ENCODE measurements around the gene FMNL2.

The FMNL2 gene

DNA sequence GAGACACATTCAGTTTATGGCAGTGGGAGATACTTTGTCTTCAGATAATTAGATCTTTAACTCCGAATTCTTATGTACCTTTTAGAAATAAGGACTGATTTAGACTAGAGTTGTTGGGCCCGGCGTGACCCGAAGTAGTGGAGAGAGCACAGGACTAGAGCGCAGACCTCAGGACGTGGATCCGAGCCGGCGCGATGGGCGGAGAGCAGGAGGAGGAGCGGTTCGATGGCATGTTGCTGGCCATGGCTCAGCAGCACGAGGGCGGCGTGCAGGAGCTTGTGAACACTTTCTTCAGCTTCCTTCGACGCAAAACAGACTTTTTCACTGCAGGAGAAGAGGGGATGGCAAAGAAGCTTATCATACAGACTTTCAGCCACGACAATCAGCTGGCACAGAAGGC, 54.5 kb downstream of the FMNL2 start:
- H3K4me3 ChIP-seq (ENCODE audit: control insufficient read depth, low read depth, low read length): no peak overlapping the region
- TF ChIP-seq CTCF (conservative IDR thresholded peaks at IDR 0.05; ENCODE audit: control insufficient read depth, insufficient read depth, low read depth, low read length): no peak
- DNase-seq (ENCODE audit: low read depth): no peak

DNA sequence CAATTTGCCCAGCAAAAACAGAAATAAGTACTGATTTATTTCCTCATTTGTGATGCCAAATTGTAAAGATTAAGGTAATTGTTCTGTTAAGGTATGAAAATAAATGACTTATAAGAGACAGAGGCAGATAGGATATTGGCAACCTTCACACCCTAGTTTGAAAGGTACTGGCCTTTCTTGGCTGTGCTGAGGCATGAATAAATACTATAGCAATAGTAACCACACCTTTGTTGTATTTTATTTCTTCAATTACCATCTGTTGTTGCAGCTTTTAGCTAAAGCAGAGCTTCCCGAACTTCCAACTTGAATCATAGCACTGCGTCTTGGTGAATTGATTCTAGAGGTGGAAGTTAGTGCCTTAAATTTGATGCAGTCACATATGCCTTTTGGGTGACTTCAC, 55.9 kb downstream of the FMNL2 start:
- no peak overlapping the region for H3K4me3 ChIP-seq (ENCODE audit: control insufficient read depth, low read depth, low read length)
- DNase-seq (ENCODE audit: low read depth): no peak
- TF ChIP-seq CTCF (conservative IDR thresholded peaks at IDR 0.05; ENCODE audit: control insufficient read depth, insufficient read depth, low read depth, low read length): no peak

DNA sequence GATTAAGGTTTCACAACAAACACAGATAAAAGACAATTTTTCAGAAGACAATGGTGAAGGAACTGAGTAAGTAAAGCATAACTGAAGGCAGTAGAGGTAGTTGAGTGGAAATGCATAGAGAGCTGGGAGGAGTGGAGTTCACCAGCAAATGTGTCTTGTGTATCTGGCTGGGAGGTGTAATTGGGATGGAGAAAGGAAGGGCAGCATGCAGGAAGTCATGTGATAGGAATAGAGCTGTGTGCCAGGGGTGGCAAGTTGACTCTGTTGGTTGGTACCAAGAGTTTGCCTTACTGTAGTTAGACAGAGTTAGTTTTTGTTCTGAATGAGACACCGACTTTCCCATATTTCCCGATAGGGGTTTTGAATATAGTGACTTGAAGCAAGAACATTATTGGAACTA, 56.3 kb downstream of the FMNL2 start:
- no peak for DNase-seq (ENCODE audit: low read depth)
- no peak overlapping the region for H3K4me3 ChIP-seq (ENCODE audit: control insufficient read depth, low read depth, low read length)
- no peak for TF ChIP-seq CTCF (conservative IDR thresholded peaks at IDR 0.05; ENCODE audit: control insufficient read depth, insufficient read depth, low read depth, low read length)

DNA sequence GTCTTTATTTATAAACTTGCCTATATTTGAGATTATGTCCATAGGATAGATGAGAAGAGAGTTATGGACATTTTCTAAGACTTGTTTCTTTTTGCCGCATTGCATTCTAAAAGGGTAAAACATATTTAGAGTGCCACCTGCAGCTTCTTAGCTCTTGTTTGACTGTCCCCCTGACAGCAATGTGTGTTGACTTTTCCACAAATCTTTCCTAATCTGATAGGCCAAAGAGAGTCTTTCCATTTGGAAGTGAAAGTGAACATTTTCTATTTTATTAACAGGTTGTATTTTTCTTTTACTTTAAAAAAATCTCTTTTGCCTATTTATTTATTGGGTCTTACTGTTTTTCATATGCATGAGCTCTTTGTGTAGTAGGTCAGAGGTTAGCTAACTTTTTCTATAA, 58.4 kb downstream of the FMNL2 start:
- no peak for DNase-seq (ENCODE audit: low read depth)
- H3K4me3 ChIP-seq (ENCODE audit: control insufficient read depth, low read depth, low read length): no peak overlapping the region
- TF ChIP-seq CTCF (conservative IDR thresholded peaks at IDR 0.05; ENCODE audit: control insufficient read depth, insufficient read depth, low read depth, low read length): no peak

- TF ChIP-seq CTCF (conservative IDR thresholded peaks at IDR 0.05; ENCODE audit: control insufficient read depth, insufficient read depth, low read depth, low read length): no peak
- DNase-seq (ENCODE audit: low read depth): peak; percentile 18
- H3K4me3 ChIP-seq (ENCODE audit: control insufficient read depth, low read depth, low read length): no peak overlapping the region
These were observed 59.4 kb downstream of the FMNL2 start for GRCh38 chr2:152394326-152394725.

DNA sequence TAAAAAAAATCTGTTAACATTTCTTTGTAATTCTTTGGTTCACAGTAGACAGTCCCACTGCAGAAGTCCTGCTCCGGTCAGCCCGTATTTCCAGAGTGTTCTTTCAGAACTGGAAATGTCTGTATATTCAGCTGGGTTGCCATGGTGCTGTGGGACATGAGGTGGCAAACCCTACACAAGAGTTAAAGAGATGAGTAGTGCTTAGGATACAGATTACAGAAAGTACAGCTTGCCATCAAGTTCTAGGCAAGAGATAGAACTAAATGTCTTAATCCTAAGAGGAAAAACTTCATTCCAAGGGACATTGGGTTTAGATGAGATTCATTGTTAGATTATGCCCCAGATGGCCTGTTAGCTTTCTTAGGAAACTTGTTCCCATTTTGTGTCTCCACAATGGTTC, 60.1 kb downstream of the FMNL2 start:
- no peak for TF ChIP-seq CTCF (conservative IDR thresholded peaks at IDR 0.05; ENCODE audit: control insufficient read depth, insufficient read depth, low read depth, low read length)
- H3K4me3 ChIP-seq (ENCODE audit: control insufficient read depth, low read depth, low read length): no peak overlapping the region
- DNase-seq (ENCODE audit: low read depth): peak; percentile 73

GRCh38 chr2:152395572-152395971, 60.6 kb downstream of the FMNL2 start:
- no peak for DNase-seq (ENCODE audit: low read depth)
- H3K4me3 ChIP-seq (ENCODE audit: control insufficient read depth, low read depth, low read length): no peak overlapping the region
- no peak for TF ChIP-seq CTCF (conservative IDR thresholded peaks at IDR 0.05; ENCODE audit: control insufficient read depth, insufficient read depth, low read depth, low read length)

All from fibroblast of mammary gland (primary cell).